HepG2 (cell line): ENCODE results near the gene WDR18. TPM values are rescaled to one million over a fixed set of nuclear protein-coding genes. Genes with fewer than 3 reads are reported as not detected.
A peak's percentile ranks its signal among the peaks of the same experiment; 100 is the strongest.

Experiments
- ARNT2 ChIP-seq: sonication (generic); formaldehyde crosslinking; IDR thresholded peaks from 2 replicates; pipeline ENCODE4 v1.8.0; 2022; ENCODE audit warnings: mild to moderate bottlenecking, low read depth, missing genetic modification reagents, moderate library complexity
- CEBPG ChIP-seq: IDR thresholded peaks from 2 replicates; pipeline ENCODE4 v1.6.1; 2016
- ELF4 ChIP-seq: sonication (generic); formaldehyde crosslinking; IDR thresholded peaks from 2 replicates; pipeline ENCODE4 v1.5.0; 2020; ENCODE audit warnings: missing genetic modification reagents, mild to moderate bottlenecking, moderate library complexity, borderline replicate concordance
- GFI1 ChIP-seq: sonication (generic); formaldehyde crosslinking; IDR thresholded peaks from 2 replicates; pipeline ENCODE4 v1.5.0; 2020; ENCODE audit warnings: missing genetic modification reagents, mild to moderate bottlenecking, borderline replicate concordance
- KLF16 ChIP-seq, 2 experiments: sonication (generic) in 1 of 2; formaldehyde crosslinking in 1 of 2; IDR thresholded peaks; 2 replicates each; pipeline versions ENCODE4 v1.6.1 to v1.8.0; 2016 to 2023; ENCODE audit warnings: missing genetic modification reagents in 2 of 2, missing compliant biosample characterization in 1 of 2
- MAF1 ChIP-seq: sonication (generic); formaldehyde crosslinking; IDR thresholded peaks from 2 replicates; pipeline ENCODE4 v1.5.0; 2020; ENCODE audit warnings: missing genetic modification reagents, borderline replicate concordance
- PAF1 ChIP-seq: IDR thresholded peaks from 2 replicates; pipeline ENCODE4 v1.6.1; 2016; ENCODE audit warnings: missing genetic modification reagents, missing compliant biosample characterization
- SMAD3 ChIP-seq: sonication (generic); formaldehyde crosslinking; IDR thresholded peaks from 2 replicates; pipeline ENCODE4 v1.4.0; 2020; ENCODE audit warnings: missing genetic modification reagents
- SMAD9 ChIP-seq: sonication (generic); formaldehyde crosslinking; IDR thresholded peaks from 2 replicates; pipeline ENCODE4 v1.5.1; 2020; ENCODE audit warnings: mild to moderate bottlenecking, missing genetic modification reagents
- TBP ChIP-seq: sonication (generic); formaldehyde crosslinking; IDR thresholded peaks from 2 replicates; pipeline ENCODE4 v1.5.0; 2020; ENCODE audit warnings: missing genetic modification reagents
- TCF7 ChIP-seq: sonication (generic); IDR thresholded peaks from 2 replicates; pipeline ENCODE4 v1.6.1; 2016; ENCODE audit warnings: antibody characterized with exemption, low read depth
- ZNF253 ChIP-seq: sonication (generic); formaldehyde crosslinking; IDR thresholded peaks from 2 replicates; pipeline ENCODE4 v1.8.0; 2022; ENCODE audit warnings: mild to moderate bottlenecking, missing genetic modification reagents, borderline replicate concordance
- ZNF451 ChIP-seq: sonication (generic); formaldehyde crosslinking; IDR thresholded peaks from 2 replicates; pipeline ENCODE4 v1.5.0; 2020; ENCODE audit warnings: mild to moderate bottlenecking, missing genetic modification reagents
- ZNF510 ChIP-seq: sonication (generic); formaldehyde crosslinking; IDR thresholded peaks from 2 replicates; pipeline ENCODE4 v1.4.0; 2020; ENCODE audit warnings: low read depth, mild to moderate bottlenecking, missing genetic modification reagents
- ZNF530 ChIP-seq: sonication (generic); formaldehyde crosslinking; IDR thresholded peaks from 2 replicates; pipeline ENCODE4 v1.5.0; 2020; ENCODE audit warnings: low read depth, mild to moderate bottlenecking, missing genetic modification reagents
- ZSCAN20 ChIP-seq: sonication (generic); formaldehyde crosslinking; IDR thresholded peaks from 2 replicates; pipeline ENCODE4 v1.4.0; 2020; ENCODE audit warnings: missing genetic modification reagents, mild to moderate bottlenecking, borderline replicate concordance
- polyA plus RNA-seq, 8 experiments: library from polyadenylated mRNA; depleted of rRNA in 3 of 8; stranded (reverse) in 7 of 8; unstranded in 1 of 8; fragments of >200 nt; fragmentation: Illumina TruSeq in 4 of 8; extraction: Trizol in 4 of 8; gene quantifications; 2 replicates each; pipeline versions ENCODE4 v1.2.1 to v1.2.3, GENCODE V29; 2011 to 2016; ENCODE audit warnings: low read depth in 4 of 8, missing spikeins in 1 of 8, mixed read lengths in 1 of 8; ENCODE audit not compliant: insufficient read depth in 1 of 8
- total RNA-seq, 5 experiments: library from RNA; depleted of rRNA; stranded (reverse); fragments of >200 nt; fragmentation: Illumina TruSeq; extraction: Trizol; gene quantifications; 2 replicates each; pipeline ENCODE4 v1.2.3, GENCODE V29; 2016; ENCODE audit warnings: low read depth in 1 of 5
- TF ChIP-seq, protein P1 (sequence below): sonication (generic); formaldehyde crosslinking; IDR thresholded peaks from 2 replicates; pipeline ENCODE4 v1.4.0; 2020; ENCODE audit warnings: missing genetic modification reagents
- TF ChIP-seq, protein P2 (sequence below): sonication (generic); formaldehyde crosslinking; IDR thresholded peaks from 2 replicates; pipeline ENCODE4 v1.4.0; 2020; ENCODE audit warnings: missing genetic modification reagents, borderline replicate concordance
- TF ChIP-seq, protein P3 (sequence below): sonication (generic); formaldehyde crosslinking; IDR thresholded peaks from 2 replicates; pipeline ENCODE4 v1.4.0; 2020; ENCODE audit warnings: missing genetic modification reagents
- TF ChIP-seq, protein P4 (sequence below): sonication (generic); formaldehyde crosslinking; IDR thresholded peaks from 2 replicates; pipeline ENCODE4 v1.8.0; 2022; ENCODE audit warnings: mild to moderate bottlenecking, missing genetic modification reagents, moderate library complexity

Gene WDR18
- total and polyA plus RNA-seq, 2 of the 13 experiments (the other 11 are each of a cell fraction or from before 2014, with no cell fraction given), result 36.4 to 47.6 TPM

DNA sequence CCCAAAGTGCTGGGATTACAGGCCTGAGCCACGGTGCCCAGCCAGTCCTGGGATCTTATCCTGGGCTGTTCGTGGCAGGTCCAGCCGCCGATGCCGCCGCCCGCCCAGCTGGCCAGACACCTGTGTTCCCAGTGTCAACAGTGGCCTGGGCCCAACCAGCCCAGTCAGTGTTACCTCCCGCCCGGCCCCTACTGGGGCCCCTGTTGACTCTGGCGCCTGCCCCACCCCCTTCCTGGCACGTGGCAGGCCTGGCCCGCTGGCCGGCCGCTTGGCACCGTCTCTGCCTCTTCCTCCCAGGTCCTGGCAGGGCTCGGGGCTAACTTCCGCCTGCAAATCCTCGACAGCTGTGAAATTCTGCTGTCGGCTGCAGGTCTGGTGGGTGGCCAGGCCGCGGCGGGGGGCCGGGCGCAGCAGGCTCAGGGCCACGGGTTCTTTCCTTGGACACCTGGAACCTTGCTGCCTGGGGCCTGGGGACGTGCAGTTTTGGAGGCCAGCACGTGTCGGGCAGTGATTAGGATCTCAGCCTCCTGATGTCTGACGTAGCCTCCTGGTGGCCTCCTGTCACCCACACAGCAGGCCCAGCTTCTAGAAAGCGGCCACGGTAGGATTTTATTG is 49.2 kb upstream of the WDR18 start (continued):
- TF ChIP-seq, protein P1, sequence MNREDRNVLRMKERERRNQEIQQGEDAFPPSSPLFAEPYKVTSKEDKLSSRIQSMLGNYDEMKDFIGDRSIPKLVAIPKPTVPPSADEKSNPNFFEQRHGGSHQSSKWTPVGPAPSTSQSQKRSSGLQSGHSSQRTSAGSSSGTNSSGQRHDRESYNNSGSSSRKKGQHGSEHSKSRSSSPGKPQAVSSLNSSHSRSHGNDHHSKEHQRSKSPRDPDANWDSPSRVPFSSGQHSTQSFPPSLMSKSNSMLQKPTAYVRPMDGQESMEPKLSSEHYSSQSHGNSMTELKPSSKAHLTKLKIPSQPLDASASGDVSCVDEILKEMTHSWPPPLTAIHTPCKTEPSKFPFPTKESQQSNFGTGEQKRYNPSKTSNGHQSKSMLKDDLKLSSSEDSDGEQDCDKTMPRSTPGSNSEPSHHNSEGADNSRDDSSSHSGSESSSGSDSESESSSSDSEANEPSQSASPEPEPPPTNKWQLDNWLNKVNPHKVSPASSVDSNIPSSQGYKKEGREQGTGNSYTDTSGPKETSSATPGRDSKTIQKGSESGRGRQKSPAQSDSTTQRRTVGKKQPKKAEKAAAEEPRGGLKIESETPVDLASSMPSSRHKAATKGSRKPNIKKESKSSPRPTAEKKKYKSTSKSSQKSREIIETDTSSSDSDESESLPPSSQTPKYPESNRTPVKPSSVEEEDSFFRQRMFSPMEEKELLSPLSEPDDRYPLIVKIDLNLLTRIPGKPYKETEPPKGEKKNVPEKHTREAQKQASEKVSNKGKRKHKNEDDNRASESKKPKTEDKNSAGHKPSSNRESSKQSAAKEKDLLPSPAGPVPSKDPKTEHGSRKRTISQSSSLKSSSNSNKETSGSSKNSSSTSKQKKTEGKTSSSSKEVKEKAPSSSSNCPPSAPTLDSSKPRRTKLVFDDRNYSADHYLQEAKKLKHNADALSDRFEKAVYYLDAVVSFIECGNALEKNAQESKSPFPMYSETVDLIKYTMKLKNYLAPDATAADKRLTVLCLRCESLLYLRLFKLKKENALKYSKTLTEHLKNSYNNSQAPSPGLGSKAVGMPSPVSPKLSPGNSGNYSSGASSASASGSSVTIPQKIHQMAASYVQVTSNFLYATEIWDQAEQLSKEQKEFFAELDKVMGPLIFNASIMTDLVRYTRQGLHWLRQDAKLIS (CRISPR knock-in tag), result peak; percentile 68; the same call in 1 of the 2 replicates
- TF ChIP-seq ARNT2 (CRISPR knock-in tag) (peak; percentile 94; the same call in 1 of the 2 replicates), ZSCAN20 (CRISPR knock-in tag) (no peak; the same call in 1 of the 2 replicates), TCF7 (peak; percentile 22; the same call in 1 of the 2 replicates), ZNF510 (CRISPR knock-in tag) (no peak), SMAD3 (peak; percentile 88), GFI1 (CRISPR knock-in tag) (peak; percentile 66; the same call in 1 of the 2 replicates), ELF4 (CRISPR knock-in tag) (no peak), PAF1 (CRISPR knock-in tag) (no peak), ZNF530 (CRISPR knock-in tag) (no peak), SMAD9 (CRISPR knock-in tag) (0 out of 2 replicates have a peak, but pooled peaks have one; percentile 78), KLF16 (CRISPR knock-in tag; IDR thresholded peaks at IDR 0.05) (peak in 1 of 2 experiments; percentile 100; a peak in 2 of 4 replicates), MAF1 (CRISPR knock-in tag) (peak; percentile 84; the same call in 1 of the 2 replicates), ZNF253 (CRISPR knock-in tag) (peak; percentile 41; the same call in 1 of the 2 replicates), TBP (no peak), ZNF451 (CRISPR knock-in tag) (peak; percentile 70; the same call in 1 of the 2 replicates), CEBPG (peak; percentile 51)
- TF ChIP-seq, protein P2, sequence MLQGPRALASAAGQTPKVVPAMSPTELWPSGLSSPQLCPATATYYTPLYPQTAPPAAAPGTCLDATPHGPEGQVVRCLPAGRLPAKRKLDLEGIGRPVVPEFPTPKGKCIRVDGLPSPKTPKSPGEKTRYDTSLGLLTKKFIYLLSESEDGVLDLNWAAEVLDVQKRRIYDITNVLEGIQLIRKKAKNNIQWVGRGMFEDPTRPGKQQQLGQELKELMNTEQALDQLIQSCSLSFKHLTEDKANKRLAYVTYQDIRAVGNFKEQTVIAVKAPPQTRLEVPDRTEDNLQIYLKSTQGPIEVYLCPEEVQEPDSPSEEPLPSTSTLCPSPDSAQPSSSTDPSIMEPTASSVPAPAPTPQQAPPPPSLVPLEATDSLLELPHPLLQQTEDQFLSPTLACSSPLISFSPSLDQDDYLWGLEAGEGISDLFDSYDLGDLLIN (CRISPR knock-in tag), result peak; percentile 96
- TF ChIP-seq, protein P3, sequence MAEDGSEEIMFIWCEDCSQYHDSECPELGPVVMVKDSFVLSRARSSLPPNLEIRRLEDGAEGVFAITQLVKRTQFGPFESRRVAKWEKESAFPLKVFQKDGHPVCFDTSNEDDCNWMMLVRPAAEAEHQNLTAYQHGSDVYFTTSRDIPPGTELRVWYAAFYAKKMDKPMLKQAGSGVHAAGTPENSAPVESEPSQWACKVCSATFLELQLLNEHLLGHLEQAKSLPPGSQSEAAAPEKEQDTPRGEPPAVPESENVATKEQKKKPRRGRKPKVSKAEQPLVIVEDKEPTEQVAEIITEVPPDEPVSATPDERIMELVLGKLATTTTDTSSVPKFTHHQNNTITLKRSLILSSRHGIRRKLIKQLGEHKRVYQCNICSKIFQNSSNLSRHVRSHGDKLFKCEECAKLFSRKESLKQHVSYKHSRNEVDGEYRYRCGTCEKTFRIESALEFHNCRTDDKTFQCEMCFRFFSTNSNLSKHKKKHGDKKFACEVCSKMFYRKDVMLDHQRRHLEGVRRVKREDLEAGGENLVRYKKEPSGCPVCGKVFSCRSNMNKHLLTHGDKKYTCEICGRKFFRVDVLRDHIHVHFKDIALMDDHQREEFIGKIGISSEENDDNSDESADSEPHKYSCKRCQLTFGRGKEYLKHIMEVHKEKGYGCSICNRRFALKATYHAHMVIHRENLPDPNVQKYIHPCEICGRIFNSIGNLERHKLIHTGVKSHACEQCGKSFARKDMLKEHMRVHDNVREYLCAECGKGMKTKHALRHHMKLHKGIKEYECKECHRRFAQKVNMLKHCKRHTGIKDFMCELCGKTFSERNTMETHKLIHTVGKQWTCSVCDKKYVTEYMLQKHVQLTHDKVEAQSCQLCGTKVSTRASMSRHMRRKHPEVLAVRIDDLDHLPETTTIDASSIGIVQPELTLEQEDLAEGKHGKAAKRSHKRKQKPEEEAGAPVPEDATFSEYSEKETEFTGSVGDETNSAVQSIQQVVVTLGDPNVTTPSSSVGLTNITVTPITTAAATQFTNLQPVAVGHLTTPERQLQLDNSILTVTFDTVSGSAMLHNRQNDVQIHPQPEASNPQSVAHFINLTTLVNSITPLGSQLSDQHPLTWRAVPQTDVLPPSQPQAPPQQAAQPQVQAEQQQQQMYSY (CRISPR knock-in tag), result no peak
- TF ChIP-seq, protein P4, sequence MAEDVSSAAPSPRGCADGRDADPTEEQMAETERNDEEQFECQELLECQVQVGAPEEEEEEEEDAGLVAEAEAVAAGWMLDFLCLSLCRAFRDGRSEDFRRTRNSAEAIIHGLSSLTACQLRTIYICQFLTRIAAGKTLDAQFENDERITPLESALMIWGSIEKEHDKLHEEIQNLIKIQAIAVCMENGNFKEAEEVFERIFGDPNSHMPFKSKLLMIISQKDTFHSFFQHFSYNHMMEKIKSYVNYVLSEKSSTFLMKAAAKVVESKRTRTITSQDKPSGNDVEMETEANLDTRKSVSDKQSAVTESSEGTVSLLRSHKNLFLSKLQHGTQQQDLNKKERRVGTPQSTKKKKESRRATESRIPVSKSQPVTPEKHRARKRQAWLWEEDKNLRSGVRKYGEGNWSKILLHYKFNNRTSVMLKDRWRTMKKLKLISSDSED (CRISPR knock-in tag), result no peak
